Measurements from ENCODE around the gene TMEM40.
"Not testable (repeated sequence)": the region's sequence is repeated elsewhere in the genome, so short reads cannot be mapped to it uniquely, and the experiment has no call there.

TMEM40 gene, protein sequence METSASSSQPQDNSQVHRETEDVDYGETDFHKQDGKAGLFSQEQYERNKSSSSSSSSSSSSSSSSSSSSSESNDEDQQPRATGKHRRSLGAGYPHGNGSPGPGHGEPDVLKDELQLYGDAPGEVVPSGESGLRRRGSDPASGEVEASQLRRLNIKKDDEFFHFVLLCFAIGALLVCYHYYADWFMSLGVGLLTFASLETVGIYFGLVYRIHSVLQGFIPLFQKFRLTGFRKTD

DNA sequence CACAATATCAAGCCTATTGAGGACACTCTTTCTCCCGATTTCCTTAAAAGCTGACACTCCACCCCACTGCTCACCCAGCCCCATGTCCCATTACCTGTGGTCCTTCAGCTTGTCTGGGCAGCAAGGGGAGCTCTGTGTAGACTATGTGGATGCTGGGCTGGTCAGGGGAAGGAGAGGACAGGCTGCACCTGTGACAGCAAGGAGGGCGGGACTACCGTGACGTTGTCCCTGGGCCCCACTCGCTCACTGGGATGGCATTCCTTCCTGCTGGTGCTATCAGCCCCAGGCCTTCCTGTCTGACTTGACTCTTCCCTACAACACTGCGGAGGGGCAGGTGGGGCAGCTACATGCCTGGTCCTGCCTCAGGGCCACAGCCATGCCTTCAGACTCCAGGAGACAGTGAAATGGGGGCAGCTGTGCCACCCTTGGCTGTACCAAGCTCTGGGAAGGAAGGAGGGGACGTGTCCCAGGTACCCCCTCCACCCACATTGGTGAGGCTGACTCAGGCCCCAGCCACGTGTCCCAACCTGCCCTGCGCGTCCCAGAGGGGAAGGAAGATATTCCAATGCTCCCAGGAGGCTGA is at the start of gene TMEM40:
Gene TMEM40 (minus strand): TSS at position 163 of the 583 bp plus-strand sequence. CDS start 9,427 bp downstream, outside the sequence.
- DNase-seq (ENCODE audit: low spot score) = peak; percentile 73

DNA sequence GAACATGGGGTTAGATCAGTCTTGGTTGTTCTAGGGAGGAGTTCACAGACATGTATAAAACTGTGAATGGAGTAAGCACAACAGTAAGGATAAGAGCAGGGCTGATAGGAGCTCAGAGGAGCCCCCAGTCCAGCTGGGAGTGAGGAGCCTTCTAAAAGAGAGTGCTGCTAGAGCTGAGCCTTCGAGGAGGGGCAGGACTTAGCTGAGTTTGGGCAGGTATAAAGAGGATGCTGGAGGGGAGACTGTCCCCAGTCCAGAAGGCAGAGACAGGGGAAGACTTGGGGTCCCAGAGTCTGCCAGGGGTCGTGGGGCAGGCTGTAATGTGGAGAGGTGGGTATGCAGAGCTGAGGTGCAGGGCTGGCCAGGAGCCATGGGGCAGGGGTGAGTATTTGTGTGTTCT is 49.5 kb upstream of the TMEM40 start:
- DNase-seq (ENCODE audit: low spot score) = no peak

DNA sequence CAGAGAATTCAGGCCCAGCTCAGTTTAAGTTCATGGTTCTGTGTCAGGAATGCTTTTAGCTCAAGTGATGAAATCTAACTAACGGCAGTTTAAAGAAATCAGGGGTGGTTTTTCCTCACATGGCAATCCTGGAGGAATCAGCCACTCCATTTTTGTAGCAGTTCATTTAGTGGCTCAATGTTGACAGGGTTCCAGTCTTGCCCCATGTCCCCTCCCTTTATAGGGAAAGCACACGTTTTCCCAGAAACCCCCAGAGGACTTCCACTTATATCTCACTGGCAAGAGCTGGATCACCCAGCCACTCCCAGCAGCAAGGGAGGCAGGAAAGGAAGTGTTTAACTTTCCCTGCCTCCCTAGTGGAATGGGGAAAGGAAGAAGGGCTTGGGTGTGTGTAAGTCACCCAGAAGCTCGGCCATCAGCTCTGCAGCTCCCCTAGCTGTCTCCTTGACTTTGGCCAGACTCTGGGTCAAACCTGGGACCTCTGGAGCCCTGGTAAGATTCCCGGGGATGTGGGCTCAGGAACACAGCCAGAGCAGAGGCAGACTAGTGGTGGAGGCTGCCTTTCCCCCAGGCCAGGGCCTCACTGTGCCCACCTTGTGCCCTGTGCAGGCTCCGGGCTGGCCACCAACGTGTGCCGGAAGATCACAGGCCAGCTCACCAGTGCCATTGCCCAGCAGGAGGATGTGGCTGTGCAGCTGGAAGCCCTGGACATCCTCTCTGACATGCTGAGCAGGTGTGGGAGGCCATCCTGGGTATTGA is 48.7 kb upstream of the TMEM40 start:
- no peak for DNase-seq (ENCODE audit: low spot score)

DNA sequence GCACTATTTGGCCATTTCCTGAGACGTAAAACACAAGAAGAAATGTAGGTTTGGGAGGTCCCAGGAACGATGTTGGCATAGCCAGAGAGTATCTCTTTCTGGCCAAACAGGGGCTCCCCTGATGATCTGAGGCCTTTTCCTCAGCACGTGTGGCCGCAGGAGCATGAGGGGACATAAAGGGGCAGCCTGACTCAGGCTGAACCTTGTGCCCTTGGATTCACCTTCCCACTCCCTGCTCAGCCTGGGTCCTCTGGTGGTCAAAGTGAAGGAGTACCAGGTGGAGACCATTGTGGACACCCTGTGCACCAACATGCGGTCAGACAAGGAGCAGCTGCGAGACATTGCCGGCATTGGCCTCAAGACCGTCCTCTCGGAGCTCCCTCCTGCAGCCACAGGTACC is 48.0 kb upstream of the TMEM40 start:
- no peak for DNase-seq (ENCODE audit: low spot score)

DNA sequence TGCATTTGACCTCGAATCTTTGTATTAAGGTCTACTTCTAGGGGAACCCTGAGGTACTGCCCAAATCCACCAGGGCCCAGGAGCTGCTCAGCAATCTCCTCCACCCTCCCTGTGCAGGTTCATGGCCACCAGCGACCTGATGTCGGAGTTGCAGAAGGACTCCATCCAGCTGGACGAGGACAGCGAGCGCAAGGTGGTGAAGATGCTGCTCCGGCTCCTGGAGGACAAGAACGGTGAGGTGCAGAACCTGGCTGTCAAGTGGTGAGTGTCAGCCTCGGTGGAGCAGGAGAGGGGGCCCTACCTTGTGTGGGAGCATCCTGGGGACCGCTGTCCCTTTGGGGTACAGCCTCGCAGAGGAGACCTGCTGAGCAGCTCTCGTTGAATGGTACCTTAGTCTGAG is 44.3 kb upstream of the TMEM40 start:
- no peak for DNase-seq (ENCODE audit: low spot score)

DNA sequence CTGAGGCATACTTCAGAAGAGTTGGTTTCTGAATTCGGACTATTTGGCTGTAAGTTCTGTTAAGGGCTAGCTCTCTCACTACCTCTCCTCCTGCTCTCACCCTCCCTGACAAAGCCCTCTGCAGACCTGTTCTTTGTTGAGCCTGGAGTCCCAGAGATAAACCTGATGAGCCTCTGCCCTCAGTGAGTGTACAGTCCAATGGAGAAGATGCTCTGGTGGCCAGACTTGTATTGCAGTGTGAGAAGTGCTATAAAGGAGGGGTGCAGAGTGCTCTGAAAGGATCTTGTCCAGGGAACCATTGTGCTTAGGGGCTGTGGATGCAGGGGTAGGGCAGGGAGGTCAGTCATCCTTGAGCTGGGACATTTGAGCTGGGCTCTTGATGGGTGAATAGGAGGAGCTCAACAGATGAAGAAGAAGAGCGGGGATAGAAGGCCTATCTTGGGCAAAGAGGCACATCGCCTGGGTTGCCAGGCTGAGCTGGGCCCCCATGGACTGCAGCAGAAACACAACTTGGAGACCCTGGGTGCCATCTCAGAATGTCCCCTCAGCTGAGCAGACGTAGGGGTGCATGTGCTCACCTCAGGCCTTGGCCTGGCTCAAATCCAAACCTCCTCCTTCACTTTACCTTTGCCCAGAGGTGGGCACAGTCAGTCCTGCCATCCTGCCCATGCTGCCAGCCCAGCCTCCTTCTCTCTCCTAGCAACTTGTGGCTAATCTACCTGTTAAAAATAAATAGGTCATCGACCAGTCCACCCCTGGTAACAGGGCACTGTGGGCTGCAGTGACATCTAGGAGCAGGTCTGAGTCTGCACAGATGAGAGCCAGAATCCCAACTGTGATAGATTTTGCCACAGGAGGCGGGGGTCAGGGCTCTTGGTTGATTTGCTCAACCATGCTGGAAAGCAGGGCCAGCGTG is 40.7 kb upstream of the TMEM40 start:
- DNase-seq (ENCODE audit: low spot score) = no peak

DNA sequence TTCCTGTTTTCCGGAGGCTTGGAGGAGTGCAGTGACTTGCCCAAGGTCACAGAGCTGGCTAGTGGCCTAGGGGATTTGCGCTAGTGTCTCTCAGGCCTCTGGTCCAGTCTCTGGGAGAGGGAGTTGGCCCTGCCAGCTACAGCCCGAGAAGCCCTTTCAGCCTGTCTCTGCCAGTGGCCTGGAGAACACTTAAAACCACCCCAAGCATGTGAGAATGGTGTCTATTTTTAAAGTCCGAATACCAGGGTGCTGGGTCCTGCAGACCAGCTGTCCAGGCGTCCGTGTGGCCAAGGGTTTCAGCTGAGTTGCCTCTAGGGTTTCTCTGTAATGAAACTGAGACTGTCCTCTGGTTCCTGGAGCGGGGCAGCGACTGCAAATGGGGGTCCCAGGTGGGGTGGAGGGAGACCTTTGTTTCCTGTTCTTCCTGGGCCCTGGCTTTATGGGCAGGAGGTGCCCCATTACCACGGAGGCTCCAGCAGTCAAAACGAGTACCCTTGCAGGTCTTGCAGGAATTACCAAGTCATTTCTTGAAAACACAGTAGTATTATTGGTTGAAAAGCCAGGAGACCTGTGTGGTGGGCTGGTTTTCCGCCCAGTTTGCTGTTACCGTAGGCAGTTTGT is 39.6 kb upstream of the TMEM40 start:
- no peak for DNase-seq (ENCODE audit: low spot score)

DNA sequence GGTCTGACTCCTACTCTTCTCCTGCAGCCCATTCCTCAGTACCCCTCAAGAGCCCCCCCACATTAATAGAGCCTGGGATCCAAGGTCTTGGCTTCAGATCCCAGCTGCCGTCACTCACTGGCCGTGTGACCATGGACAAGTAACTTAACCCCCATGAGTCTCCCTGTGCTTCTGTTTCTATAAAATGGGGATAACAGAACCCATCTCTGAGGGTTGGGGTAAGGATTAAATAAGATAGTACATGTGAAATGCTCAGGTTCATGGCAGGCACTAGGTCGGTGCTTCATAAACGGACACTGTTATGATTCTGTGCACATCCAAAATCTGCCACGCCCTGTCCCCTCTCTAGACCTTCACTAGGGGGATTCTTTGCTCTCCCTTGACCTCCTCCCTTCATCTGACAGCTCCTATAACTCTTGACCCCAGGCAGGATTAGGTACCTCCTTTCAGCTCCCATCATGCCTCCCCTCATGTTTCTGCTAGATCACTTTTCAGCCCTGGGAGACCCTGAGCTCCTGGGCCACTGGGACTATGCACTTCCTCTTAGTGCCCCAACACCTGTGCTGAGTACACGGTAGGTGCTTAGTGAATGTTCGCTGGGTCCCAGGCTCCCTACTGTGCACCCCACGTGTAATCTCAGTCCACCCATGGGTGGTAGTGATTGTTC is 39.0 kb upstream of the TMEM40 start:
- no peak for DNase-seq (ENCODE audit: low spot score)

DNA sequence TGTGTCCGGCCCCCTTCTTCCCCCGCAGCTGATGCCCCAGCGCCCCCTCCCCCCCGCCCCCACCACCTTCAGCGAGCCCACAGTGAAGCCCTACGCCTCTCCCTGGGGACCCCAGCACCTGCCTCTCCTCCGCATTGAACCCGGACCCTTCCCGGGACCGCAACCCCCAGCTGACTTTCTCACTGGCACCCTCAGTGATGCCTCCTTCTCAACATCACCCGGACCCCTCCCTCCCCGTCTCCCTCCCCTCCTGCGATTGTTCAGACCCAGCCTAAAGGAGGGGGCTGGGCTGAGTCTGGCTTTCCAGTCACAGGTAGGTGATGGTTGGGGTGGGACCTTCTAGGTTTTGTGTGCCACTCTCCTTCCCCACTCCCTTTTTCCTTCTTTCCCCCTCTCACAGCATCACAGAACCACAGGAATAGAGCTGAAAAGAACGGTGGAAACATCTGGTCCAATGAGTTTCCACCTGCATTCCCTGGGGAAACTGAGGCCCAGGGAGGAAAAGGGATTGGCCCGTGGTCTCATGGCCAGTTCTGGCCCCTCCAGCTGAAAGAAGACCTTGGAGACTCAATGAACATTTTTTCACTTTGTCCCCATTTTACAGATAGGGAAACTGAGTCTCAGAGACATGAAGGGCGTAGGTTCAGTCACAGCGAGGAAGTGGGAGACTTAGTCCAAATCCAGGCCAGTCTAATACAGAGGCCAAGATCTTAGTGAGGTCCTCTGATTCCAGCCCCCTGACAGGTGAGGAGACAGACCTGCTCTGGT is 38.2 kb upstream of the TMEM40 start:
- no peak for DNase-seq (ENCODE audit: low spot score)

DNA sequence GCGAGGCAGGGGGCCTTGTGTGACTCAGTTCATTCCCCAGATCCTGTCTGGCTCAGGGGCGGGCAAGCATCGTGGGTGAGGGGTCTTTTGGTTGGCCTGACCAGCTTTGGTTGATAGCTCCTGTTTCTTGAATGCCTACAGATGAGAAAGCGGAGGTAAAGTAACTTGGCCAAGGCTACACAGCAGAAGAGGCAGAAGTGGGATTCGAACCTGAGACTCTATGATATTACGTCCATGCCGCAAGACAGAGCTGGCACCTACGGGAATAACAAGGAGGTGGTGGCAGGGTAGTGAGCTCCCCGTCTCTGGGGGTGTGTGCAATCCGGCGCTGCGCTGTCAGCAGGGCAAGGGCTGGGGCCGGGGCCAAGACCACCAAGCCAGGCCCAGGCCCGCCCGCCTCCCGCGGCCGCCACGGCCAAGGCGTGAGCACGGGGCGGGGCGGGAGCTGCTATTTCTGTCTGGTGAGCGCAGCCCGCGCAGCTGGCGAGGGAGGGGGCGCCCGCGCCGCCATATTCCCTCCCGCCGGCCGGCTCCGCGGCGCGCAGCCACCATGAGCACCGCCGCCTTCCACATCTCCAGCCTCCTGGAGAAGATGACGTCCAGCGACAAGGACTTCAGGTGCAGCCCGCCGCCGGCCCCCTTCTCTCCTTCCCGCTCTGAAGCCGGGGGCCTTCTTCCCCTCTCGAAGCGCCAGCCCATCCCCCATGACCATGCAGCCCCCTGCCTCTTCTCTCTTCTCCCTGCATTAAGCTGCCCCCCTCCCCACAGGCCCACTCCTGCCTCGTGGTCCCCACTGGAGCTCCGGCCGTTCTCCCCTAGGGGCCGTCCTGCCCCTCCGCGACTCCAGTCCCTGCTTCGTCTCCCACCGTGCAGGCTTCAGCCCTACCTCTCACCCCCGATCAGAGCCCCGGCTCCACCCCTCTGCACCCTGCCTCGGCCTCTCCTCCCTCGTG is 37.4 kb upstream of the TMEM40 start, which contains the start of gene CAND2:
Gene CAND2 (plus strand): TSS at position 510 of the 953 bp plus-strand sequence. CDS start 41 bp downstream, at position 551.
- DNase-seq (ENCODE audit: low spot score) = no peak

DNA sequence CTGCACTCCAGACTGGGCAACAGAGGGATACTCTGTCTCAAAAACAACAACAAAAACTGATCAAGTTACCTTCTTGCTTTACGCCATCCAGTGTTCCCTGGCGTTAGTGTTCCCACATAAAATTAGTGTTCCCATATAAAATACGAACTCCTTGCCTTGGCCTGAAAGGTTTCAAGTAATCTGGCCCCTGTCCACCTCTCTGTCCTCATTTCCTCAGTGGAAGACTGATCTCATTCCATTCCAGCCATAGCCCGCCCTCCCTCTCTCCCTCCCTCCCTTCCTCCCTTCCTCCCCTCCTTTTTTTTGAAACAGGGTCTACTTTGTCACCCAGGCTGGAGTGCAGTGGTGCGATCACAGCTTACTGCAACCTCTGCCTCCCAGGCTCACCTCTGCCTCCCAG is 34.6 kb upstream of the TMEM40 start:
- no peak for DNase-seq (ENCODE audit: low spot score)

DNA sequence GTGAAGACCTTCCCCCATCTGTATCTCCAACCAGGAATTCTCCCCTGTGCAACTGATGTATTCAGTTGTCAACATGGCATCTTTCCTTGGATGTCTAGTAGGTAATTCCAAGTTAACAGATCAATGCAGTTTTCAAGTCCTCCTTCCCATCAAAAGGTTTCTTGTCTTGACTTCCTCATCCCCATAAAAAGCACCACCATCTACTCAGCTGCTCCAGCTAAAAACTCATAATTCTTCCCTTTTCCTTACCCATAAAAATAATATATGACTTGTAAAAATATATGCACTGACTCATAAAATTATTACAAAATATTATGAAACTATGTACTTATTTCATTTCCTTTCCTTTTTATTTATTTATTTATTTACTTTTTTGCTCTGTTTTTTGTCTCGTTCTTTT is 32.4 kb upstream of the TMEM40 start:
- DNase-seq (ENCODE audit: low spot score) = no peak

DNA sequence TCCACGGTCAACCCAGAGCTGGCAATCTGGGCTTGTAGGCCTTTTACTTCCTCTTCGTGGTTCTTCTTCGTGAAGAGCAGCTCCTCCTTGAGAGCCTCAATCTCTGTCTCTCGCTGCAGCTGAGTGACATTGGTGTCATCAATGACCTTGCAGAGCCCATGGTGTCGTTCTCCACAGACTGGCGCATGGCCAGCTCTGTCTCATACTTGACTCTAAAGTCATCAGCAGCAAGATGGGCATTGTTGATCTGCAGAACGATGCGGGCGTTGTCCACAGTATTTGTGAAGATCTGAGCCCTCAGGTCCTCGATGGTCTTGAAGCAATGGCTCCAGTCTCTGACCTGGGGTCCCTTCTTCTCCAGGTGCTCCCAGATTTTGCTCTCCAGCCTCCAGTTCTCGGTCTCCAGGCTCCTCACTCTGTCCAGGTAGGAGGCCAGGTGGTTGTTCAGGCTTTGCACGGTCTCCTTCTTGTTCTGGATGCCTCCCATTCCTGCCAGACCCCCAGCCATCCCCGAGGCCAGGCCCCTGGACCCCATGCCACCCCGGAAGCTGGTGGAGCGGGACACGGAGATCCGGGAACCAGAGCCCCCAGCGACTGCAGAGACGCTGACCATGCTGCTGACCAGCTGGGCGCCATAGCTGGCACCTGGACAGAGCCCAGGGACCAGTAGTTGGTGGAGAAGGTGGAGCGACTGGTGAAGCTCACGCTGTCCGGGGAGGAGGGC is 29.1 kb upstream of the TMEM40 start:
- not testable (repeated sequence) for DNase-seq (ENCODE audit: low spot score)

DNA sequence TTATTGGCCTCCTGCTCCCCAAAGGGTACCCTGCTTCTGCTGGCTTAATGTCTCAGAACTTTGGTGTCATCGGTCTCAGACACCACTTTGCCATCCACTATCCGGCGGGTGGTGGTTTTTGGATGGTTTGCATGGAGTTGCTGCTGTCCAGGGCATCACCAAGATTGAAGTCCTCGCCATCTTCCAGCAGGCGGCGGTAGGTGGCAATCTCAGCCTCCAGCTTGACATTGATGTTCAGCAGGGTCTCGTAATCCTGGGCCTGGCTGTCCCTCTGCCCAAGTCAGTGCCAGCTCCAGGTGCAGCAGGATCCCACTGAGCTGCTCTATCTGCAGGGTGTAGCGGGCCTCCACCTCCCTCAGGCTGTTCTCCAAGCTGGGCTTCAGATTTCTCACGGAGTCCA is 28.3 kb upstream of the TMEM40 start:
- peak; percentile 16 for DNase-seq (ENCODE audit: low spot score)

DNA sequence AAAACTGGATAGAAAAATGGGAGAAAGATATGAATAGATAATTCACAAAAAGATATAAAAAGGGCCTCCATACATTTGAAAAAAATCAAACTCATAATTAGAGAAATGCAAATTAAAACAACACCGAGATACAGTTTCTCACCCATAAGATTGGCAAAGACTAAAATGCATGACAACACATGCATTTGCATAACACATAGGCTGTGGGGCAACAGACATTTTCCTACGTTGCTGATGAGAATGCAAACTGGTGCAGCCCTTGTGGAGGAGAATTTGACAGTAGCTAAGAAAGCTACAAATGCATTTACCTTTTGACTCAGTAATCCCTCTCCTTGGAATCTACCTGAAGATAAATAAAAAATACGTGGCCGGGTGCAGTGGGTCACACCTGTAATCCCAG is 26.0 kb upstream of the TMEM40 start:
- no peak for DNase-seq (ENCODE audit: low spot score)

DNA sequence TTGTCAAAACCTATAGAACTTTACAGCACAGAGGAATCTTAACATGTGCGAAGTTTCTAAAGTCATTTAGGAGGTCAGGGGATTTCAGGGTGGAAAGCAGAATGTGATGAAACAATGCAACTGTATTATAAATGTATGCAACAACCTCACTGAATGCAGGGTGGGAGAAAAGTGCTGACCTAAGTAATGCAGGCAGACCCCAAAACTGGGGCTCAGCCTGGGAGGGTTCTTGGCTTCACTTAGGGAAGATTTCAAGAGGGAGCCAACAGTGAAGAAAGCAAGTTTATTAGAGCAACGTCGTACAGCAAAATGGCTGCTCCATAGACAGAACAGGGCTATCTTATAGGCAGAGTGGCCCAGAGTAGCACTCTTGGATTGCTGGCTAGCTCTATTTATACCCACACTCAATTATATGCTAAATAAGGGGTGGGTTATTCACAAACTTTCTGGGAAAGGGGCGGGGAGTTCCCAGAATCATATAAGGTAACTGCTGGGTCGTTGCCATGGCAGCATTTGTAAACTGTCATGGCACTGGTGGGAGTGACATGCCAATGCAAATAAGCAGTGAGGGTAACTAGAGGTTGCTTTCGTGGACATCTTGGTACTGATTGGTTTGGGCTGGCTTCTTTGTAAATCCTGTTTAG is 23.2 kb upstream of the TMEM40 start:
- no peak for DNase-seq (ENCODE audit: low spot score)

DNA sequence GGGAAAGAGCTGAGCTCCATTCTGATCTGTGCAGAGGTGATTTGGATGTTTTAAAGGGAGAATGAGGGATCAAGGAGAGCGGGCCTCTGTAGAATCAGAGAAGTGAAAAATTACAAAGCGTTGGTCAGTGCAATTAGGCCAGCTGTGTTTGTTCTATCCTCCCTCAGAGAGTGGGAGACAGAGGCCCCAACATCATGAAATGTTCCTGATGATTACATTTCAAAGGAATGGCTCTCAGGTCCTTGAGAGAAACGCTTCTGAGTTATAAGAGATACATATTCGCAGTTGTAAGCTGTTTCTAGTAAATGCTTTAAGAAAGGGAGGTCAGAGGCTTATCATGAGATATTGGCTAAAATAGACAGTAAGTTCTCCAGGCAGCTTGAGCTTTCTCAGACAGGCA is 21.7 kb upstream of the TMEM40 start:
- no peak for DNase-seq (ENCODE audit: low spot score)

DNA sequence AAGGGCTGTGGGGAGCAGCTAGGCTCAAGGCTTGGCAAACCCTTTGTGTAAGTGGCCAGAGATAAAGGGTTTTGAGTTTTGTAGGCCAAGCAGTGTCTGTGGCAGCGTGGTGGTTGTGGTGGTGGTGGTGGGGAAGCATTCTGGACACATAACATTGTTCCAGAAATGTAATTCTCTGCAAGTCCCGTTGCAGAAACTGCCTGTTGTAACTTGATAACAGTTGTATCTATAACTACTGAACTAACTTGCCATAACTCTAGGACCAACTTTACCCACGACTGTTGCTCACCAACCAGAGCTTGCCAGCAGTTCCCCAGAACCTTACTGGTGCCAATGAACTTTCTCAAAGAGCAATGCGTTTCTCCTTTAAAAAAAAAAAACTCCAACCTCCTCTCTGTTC is 18.1 kb upstream of the TMEM40 start:
- DNase-seq (ENCODE audit: low spot score) = no peak
